H4 (cell line): Measurements from ENCODE around the gene SCGN. TPM values are rescaled to one million over a fixed set of nuclear protein-coding genes. Genes with fewer than 3 reads are reported as not detected.

Experiments
- DNase-seq: peaks from one replicate; pipeline ENCODE4 v3.0.0-alpha.2; 2015; ENCODE audit warnings: low spot score
- total RNA-seq: library from RNA; depleted of rRNA; stranded (reverse); fragments of >200 nt; shearing (Covaris generic); gene quantifications from 2 replicates; pipeline ENCODE4 v1.2.3, GENCODE V29; 2014

The SCGN gene
- total RNA-seq, 1 experiment from 2014 or later = not detected

DNA sequence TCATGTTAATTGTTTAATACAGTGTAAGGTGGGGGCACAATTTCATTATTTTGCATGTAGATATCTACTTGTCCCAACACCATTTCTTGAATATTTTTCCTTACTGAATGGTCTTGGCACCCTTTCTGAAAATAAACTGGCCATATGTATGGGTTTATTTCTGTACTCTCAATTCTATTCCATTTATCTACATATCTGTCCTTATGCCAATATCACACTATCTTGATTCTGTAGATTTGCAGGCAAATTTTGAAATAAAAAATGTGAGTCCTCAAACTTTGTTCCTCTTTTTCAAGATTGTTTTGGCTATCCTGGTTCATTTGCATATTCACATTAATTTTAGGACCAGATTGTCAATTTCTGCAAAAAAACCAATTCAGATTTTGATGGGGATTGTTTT, 34.8 kb downstream of the SCGN start:
- DNase-seq = no peak

DNA sequence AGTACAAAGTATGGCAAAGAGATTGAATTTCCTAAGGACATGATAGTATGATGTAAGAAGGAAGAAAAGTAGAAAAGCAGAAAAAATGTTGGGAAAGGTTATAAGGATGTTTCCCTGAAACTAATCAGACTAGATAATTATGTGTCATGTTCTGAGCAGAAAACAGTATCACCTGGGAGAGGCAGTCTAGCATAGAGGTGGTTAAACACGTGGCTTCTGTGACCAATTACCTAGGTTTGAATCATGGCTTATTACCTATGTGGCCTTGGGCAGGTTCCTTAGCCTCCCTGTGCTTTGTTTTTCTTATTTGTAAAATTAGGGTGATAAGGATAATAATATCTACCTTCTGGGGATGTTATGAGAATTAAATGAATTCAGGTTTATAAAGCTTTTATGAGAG, 38.0 kb downstream of the SCGN start:
- DNase-seq = no peak

DNA sequence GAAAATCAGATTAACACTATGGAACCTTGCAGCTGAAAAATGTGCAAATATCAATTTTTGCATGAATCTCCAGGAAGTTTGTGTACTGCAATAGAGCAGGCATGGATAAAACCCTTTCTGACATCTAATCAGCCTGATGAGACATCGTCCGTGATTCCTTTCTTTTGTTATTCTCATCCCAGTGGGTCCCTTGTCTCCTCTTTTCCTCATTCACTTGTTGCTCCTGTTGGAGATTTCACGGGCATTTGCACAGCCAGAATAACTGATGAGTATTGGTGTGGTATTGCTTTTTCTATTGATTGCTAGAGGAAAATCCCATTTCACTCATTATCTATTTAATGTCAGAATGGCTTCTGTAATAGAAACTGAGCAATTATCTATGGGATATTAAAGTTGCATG, 39.9 kb downstream of the SCGN start:
- DNase-seq = no peak

DNA sequence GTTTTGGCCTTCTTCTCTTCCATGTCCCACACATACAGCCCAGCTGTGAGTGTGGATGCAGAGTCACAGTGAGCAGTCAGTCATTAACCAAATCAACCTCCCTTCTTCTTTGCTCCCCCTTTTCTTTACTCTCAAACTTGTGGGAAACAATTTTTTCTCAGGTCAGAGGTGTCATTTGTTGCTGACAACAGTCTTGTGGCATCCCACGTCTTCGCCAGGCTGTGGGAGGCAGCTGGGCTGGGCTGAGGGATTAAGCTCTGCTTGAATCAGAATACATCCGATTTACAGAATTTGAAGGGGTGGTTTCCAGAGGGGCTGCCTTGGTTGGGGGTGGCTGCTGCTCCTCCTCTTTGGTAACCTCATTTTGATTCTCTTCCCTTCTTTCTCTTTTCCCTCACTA, 40.5 kb downstream of the SCGN start:
- DNase-seq = no peak

DNA sequence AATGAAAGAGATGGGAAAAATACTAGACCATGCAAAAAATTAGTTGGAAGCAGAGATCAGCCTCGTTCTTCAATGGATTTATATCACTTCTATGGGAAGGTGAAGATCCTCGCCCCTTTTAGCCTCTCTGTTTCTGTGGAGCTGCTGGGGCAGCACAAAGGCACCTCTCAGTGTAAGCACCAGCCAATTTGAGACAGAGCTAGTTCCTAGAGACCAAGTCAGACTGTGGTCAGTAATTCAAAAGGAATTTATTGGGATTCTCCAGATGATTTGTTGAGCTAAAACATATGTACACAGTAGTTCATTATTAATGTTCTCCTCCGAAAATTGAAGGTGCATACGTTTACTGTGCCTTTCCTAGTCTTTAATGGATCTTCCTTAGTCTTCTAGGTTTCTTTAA, 42.4 kb downstream of the SCGN start:
- no peak for DNase-seq

DNA sequence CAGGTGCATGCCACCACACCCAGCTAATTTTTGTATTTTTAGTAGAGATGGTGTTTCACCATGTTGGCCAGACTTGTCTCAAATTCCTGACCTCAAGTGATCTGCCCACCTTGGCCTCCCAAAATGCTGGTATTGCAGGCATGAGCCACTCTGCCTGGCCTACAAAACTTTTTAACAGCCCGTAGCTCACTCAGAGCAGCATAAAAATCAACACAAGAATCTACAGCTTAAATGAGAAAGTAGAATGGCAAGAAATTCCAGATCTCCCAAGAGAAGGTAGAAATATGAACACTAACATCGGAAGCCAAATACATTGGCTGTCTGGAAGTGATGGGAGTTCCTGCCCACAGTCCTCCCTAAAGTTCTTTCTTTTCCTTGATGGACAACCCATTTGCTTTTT, 43.7 kb downstream of the SCGN start:
- no peak for DNase-seq

DNA sequence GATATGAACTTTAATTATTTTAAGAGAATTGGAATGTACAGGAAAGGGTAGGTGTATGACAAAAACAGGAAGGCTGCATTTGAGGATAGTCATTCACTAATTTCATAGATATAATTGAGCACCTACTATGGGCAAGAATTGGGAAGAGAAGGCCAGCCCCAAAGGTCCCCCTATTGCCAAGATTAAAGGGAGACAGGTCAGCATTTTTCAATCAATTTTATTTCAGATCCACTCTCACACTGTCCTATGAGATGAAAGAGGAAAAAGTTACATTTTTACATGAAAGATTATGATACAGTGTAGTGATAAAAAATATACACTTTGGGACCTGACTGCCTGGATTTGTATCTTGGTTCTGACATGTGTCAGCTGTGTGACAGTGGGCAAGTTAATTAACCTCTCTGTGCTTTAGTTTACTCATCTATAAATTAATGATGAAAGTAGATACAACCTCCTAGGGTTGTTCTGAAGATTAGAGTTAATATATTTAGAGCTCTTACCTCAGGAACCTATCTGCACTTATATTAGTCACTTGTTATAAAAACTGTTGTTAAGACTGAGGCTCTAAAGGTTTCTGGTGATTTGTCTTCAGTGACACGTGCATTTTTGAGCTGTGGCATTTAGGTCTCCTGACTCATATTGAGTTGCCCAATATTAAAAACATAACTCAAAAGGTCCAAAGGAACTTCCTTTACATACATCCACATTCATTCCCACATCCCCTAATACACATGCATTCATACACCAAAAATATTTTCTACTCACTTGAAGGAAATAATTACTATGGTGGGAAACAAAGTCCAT, 45.7 kb downstream of the SCGN start:
- no peak for DNase-seq

DNA sequence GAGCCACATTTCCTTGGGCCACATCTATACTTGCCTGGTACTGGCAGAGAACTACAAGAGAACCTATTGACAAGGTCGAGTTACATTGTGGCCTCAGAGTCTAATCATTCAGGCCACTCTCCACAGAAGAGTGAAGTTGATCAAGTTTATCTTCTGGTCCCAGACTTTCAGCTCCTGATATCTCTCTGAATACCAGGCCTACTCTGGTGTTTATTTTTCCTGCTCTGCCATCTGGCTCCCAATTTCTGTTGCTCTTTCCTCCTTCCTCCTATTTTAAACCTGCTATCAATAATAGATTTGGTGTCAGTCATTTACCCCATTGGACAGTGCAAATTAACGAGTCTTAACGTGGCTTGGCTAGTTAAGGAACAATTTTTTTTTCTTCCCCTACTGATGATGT, 46.6 kb downstream of the SCGN start:
- no peak for DNase-seq

DNA sequence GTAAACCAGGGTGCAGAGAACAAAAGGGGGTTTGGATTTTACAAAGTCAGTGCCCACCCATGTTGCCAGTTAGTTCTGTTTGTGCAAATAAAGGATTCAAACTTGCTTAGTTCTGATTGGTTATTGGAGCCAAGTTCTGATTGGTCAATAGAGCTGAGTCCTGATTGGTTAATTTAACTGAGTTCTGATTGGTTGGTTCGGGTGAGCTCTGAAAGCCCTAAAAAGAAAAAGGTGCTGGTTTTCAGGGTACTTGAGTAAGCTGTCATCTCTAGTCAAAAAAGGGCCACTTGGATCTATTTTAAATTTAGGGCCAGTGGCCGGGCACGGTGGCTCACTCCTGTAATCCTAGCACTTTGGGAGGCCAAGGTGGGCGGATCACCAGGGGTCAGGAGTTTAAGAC, 47.6 kb downstream of the SCGN start:
- DNase-seq = no peak

DNA sequence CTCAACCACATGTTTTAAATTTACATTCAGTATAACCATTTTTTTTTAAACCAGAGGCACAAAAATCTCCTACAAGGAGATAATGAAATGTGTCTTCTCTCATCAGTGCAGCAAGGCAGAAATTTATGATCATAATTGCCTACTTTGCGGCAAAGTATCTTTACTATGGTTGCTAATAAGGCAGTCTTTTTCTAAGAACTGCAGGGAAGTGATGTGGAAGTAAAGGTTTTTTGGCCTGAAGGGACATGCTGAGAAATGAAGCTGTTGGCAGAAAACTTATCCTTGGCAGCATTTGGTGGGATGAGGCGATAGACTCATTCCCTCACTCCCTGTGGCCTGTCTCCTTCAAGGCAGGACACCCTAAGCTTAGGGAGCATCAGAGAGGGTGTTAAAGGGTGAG, 48.7 kb downstream of the SCGN start:
- DNase-seq = no peak

DNA sequence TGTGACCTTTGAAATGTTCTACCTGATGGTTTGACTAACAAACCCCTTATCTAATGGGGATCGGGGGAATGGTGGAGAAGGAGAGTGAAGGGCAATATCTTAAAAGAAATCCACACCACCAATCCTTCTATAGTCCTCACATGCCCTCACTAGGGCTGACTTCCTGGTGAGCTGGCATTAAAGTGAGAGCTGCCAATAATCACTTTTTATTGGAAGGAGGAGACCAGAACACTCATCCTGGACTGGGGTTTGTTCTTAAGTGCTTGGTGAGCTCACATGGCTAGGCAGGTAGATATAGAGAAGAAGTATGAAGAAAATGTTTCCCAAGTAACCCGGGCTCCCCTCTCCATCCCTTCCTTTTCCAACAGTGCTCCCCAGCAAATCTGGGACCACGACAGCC, 49.8 kb downstream of the SCGN start:
- DNase-seq = no peak

DNA sequence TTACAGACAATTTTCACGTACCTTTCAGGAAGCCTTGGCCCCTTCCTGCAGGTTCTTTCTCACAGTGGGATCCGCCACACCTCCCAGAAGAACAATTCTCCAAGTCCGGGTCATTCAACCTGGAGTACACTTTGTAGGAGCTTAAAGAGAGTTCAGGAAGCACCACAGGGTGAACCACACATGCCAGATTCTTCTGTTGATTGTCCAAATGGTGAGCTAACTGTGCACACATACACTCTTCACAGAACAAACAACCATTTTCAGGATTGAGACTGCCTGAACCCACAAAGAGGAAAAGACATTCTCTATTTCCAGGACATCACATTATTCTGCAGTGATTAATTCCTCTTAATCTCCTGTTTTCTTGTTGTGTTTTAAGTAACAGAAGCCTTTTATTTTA, 51.0 kb downstream of the SCGN start:
- no peak for DNase-seq

DNA sequence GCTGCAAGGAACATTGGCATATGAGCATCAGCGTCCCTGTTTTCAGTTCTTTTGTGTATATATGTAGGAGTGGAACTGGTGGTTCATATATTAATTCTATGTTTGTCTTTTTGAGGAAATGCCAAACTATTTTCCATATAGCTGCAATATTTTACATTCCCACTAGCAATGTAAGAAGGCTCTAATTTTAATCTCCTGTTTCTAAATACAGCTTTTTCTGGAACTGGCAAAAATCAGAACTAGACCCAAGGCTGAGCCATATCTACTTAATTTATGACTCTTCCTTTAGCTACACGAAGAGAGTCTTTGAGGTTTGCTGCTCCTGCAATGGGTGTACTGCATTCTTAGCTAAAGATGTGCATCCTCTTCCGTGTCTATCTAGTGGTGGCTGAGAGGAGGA, 52.0 kb downstream of the SCGN start:
- DNase-seq = no peak

DNA sequence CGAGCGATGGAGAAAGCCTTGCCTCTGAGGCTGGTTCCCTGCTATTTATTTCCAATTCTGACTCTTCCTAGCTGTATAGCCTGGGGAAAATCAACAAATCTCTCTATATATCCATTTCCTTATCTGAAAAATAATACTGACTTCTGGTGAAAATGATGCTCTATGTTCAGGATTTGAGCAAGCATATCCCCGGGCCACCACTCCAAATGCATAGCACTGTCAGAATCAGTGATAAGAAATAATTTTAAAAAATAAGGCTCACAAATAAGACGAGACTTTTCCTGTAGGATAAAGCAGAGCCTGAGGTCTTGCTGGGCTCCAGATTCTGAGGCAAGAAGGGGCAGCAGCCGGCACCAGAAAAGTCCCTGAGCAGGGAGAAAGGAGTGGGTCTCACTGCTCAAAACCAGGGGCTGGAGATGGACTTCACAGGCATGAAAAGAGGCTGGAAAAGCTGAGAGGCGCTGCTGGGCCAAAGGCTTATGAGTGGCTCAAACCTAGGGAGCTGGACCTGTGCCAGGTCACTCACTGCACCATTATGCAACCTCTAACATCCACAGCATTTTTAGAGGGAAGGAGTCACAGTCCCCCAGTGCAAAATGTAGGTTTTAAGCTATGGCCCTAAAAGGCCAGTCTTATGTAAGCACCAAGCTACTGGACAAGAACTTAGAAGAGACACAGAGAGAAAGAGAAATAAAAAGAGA, 54.4 kb downstream of the SCGN start:
- DNase-seq = no peak

DNA sequence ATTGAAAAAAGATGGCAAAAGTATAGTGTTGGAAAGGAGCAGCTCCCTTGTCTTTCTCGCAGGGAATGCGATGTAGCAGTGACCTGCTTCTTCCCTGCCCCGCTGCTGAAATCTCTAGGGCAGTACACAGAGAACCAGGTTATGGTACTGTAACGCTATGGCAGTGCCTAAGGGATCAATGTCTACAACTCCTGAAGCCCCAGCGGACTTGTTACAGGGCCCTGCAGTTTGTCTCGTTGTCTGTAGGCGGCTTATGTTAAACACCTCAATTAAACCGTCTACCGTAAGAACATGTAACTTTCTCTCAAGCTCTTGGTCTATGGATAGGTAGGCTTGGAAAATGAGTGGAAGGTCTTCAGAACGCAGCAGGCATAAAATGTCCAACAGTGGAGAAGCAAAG, 57.7 kb downstream of the SCGN start:
- no peak for DNase-seq

DNA sequence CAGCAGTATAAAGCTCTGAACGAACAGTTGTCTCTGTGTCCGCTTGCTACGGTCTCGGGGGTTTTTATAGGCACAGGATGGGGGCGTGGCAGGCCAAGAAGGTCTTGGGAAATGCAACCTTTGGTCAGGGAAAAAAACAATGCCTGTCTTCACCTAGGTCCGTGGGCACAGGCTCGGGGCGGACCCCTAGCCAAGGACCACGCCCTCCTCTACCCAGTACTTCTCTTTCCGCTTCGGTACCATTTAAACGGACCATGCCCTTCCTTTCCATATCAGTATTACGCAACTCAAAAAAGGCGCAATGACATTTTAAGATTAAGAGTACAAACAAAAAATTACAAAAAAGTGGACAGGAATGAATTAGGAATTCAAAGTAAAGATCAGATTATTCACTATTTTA, 58.3 kb downstream of the SCGN start:
- no peak for DNase-seq

DNA sequence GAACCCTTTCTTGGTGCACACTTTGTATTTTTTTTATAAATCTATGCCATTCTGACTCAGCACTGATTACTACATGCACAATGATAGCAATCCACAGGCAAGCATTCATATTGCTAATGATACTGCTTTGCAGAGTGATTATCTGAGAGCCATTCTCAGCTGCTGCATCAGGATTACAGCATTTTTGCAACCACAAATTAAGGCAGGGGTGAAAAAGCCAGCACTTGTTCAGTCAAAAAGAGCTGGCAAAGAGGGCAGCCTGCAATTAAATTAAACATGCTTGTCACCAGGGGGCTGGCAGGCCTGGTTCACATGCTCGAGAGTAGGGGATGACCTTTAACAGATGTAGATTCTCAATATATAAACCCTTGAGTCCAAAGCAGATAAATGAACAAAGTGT, 61.8 kb downstream of the SCGN start:
- no peak for DNase-seq

DNA sequence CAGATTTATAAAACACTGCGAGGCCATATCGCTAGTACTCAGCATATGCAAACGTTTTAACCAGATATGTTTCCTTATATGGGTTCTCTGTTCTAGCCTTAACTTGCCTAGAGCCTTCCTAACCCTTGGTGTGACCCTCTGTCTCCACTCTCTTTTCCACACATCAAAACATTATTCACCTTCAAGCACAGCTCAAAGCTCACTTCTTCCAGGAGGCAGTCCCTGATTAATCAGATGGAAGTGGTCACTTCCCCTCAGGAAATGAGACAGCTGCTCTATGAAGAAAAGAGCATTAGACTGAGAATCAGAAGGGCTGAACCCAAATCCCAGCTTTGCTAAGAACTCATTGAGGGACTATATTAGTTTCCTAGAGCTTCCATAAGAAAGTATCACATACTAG, 62.8 kb downstream of the SCGN start:
- no peak for DNase-seq

DNA sequence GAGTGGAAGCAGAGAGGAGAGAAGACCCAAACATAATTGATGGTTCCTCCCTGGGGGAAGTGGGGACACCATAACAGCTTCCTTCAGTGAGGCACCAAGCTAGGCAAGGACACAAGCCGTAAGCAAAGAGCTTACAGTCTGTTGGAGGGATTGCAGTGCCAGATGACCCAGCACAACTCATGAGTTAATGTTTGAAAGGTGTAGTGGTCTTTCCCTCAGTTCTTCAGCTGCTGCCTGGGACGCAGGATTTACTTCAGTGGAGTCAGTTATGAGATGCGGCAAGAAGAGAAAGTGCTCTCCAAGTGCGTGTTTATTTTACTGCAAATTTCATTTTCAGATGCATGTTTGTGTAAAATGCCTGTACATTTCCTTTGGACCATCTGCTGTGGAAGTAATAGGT, 63.8 kb downstream of the SCGN start:
- DNase-seq = no peak

DNA sequence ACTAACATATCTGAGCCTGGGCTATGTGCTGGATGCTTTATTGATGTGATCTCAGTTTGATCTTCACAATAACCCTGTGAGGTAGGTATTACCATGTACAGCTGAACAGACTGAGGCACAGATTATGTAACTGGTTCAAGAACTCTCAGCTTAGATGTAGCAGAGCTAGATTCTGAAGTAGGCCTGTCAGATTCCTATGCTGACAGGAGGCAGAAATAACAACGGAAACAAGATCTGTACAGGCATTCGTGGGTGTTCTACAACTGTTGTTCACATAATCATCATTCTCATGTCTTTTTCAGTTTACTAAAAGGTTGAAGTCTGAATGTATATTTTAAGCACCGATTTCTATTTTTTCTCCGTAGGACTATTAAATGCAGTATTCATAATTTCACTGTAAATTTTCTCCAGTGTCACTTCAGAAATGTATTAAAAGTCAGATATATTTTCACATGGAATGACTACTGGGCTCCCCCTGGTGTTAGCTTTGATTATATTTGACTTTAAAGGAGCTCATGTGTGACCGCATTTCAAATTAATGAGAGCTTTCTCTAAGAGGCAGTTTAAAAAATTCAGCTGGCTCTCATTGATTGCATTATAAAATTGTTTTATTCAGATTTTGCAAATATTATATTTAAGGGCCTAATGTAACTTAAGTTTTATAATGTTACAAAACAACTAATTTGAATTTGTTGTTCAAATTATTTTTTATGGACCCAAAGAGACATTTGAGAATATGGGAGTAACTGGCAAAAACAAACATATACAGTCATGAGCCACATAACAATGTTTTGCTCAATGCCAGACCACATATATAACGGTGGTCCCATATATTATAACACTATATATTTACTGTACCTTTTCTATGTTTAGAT, 66.1 kb downstream of the SCGN start:
- DNase-seq = no peak

DNA sequence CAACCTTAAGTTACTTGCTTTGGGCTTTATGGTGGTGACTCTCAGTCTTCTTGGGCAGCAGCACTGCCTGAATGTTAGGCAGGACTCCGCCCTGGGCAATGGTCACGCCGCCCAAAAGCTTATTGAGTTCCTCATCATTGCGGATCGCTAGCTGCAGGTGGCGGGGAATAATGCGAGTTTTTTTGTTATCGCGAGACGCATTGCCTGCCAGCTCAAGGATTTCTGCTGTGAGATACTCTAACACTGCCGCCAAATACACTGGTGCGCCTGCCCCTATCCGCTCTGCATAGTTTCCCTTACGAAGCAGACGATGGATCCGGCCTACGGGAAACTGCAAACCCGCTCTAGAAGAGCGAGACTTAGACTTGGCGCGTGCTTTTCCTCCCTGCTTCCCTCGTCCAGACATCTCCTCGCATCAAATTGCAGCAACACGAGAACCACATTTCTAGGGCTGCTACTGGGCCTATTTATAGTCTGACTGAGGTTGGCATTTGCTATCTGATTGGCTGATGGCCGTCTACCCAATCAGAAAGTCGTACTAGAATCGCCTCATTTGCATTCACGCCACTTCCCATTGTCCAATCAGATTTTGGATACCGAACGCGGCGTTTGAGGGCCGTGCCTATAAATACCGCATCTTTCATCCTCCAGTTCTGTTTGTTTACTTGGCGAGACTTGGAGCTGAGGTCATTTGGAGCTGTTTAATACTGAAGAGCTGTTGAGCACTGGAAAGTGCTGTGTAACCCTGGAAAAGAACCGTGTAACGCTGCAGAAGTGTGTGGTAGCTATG, 74.3 kb downstream of the SCGN start:
- no peak for DNase-seq

DNA sequence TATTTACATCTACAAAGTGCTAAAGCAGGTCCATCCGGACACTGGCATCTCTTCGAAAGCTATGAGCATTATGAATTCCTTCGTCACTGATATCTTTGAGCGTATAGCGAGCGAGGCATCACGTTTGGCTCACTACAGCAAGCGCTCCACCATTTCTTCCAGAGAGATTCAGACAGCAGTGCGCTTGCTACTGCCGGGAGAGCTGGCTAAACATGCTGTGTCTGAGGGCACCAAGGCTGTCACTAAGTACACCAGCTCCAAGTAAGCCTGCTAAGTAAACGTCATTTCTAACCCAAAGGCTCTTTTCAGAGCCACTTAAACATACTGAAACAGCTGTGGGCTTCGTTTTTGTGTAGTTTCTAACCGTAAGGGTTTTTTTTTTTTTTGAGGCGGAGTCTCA, 75.0 kb downstream of the SCGN start:
- no peak for DNase-seq
